Left forelimb (tissue), 1 donor: Measurements from ENCODE around the gene RGL4.

Experiments
- DNase-seq: peaks from one replicate; pipeline ENCODE4 v3.0.0-alpha.2; 2018; ENCODE audit warnings: low spot score

RGL4 gene

GRCh38 chr22:23681026-23681809, 9.6 kb upstream of the RGL4 start:
- DNase-seq, result no peak

- DNase-seq, result no peak
These were observed 8.7 kb upstream of the RGL4 start for GRCh38 chr22:23682077-23682476.

- no peak for DNase-seq
These were observed 7.9 kb upstream of the RGL4 start for GRCh38 chr22:23682827-23683355.

GRCh38 chr22:23683545-23683944, 7.3 kb upstream of the RGL4 start:
- no peak for DNase-seq

- no peak for DNase-seq
These were observed 6.8 kb upstream of the RGL4 start for GRCh38 chr22:23684026-23684425.

- no peak for DNase-seq
These were observed 6.2 kb upstream of the RGL4 start for GRCh38 chr22:23684561-23685031.

GRCh38 chr22:23685205-23685784, 5.5 kb upstream of the RGL4 start:
- DNase-seq, result no peak

GRCh38 chr22:23686416-23687024, 4.3 kb upstream of the RGL4 start:
- DNase-seq, result no peak

- no peak for DNase-seq
These were observed 2.7 kb upstream of the RGL4 start for GRCh38 chr22:23688121-23688520.

- DNase-seq, result no peak
These were observed 2.2 kb upstream of the RGL4 start for GRCh38 chr22:23688571-23688970.

GRCh38 chr22:23689414-23689813, 1.4 kb upstream of the RGL4 start:
- no peak for DNase-seq

GRCh38 chr22:23691748-23692423, 1.1 kb downstream of the RGL4 start:
- DNase-seq, result no peak

- no peak for DNase-seq
These were observed 1.9 kb downstream of the RGL4 start for GRCh38 chr22:23692598-23693291.

GRCh38 chr22:23693979-23694680, 3.3 kb downstream of the RGL4 start:
- DNase-seq, result no peak

GRCh38 chr22:23695141-23695540, 4.3 kb downstream of the RGL4 start:
- no peak for DNase-seq

GRCh38 chr22:23695571-23696325, 4.9 kb downstream of the RGL4 start:
- DNase-seq, result no peak

- DNase-seq, result no peak
These were observed 5.6 kb downstream of the RGL4 start for GRCh38 chr22:23696326-23696851.

GRCh38 chr22:23697031-23697970, 6.5 kb downstream of the RGL4 start:
- DNase-seq, result no peak

GRCh38 chr22:23698094-23698493, 7.3 kb downstream of the RGL4 start:
- DNase-seq, result no peak
